ENCODE data around the gene PGK2. TPM values are rescaled to one million over a fixed set of nuclear protein-coding genes. Genes with fewer than 3 reads are reported as not detected.

The PGK2 gene
- total RNA-seq, 1 experiment from 2014 or later = not detected

GRCh38 chr6:49764571-49765236 lies 22.4 kb downstream of the PGK2 start:
- Histone ChIP-seq H3K9ac (ENCODE audit: extremely low read depth, insufficient read length, low read length) (no peak overlapping the region), H3K27ac (ENCODE audit: insufficient read length, low read depth, low read length) (no peak overlapping the region), H2BK120ac (ENCODE audit: low read depth, low read length, poor library complexity, severe bottlenecking) (no peak overlapping the region), H3T11ph (ENCODE audit: low read length) (no peak overlapping the region), H4K5ac (ENCODE audit: insufficient read length, low read depth, low read length) (no peak overlapping the region), H3K14ac (ENCODE audit: insufficient read depth, low read length) (no peak overlapping the region), H3K79me2 (ENCODE audit: insufficient read depth, low read length) (no peaks in the 10 kb centered on the region), H2BK12ac (ENCODE audit: insufficient read length, low read depth, low read length) (no peak overlapping the region), H3K9me3 (ENCODE audit: control insufficient read depth, low read depth, low read length) (no peaks in the 10 kb centered on the region), H3K18ac (ENCODE audit: insufficient read length, low read depth, low read length) (no peak overlapping the region), H3K79me1 (ENCODE audit: insufficient read depth, low read depth, low read length, poor library complexity, severe bottlenecking) (no peaks in the 10 kb centered on the region), H2BK5ac (ENCODE audit: insufficient read length, low read length) (no peak overlapping the region), H3K23me2 (ENCODE audit: insufficient read length, low read depth, low read length, poor library complexity, severe bottlenecking) (no peaks in the 10 kb centered on the region), H2BK20ac (ENCODE audit: low read depth, low read length, poor library complexity, severe bottlenecking) (no peak overlapping the region), H3K23ac (ENCODE audit: insufficient read length, low read depth, low read length) (no peak overlapping the region), H4K91ac (ENCODE audit: insufficient read length, low read depth, low read length) (no peak overlapping the region), H2AK5ac (ENCODE audit: insufficient read length, low read length) (no peak overlapping the region), H3K56ac (ENCODE audit: insufficient read length, low read depth, low read length) (no peak overlapping the region), H3K4me1 (ENCODE audit: insufficient read depth, low read length) (no peaks in the 10 kb centered on the region), H2AFZ (ENCODE audit: low read length) (no peak overlapping the region), H3K4ac (ENCODE audit: low read depth, low read length) (no peak overlapping the region), H4K20me1 (ENCODE audit: control insufficient read depth, insufficient read depth, insufficient read length) (no peaks in the 10 kb centered on the region), H4K8ac (replicated peaks; ENCODE audit: insufficient read length, low read depth, low read length) (no peak overlapping the region), H3K27me3 (ENCODE audit: insufficient read depth, low read length) (no peaks in the 10 kb centered on the region), H2BK15ac (ENCODE audit: low read depth, low read length) (no peak overlapping the region), H3K4me2 (ENCODE audit: insufficient read depth, insufficient read length, low read length) (no peak overlapping the region)
- no peak for TF ChIP-seq CTCF (conservative IDR thresholded peaks at IDR 0.05)
- H3K36me3 Mint-ChIP-seq (ENCODE audit: insufficient read depth in 1 of 3, low read depth in 3 of 3) = no peaks in the 10 kb centered on the region
- H3K4me1 Mint-ChIP-seq = no peaks in the 10 kb centered on the region
- no peak for DNase-seq
- no peak overlapping the region for H3K27ac Mint-ChIP-seq
- no peak overlapping the region for H3K4me3 Mint-ChIP-seq
- H3K9me3 Mint-ChIP-seq = no peaks in the 10 kb centered on the region
- no CpG with 5 or more reads among the region's 2 CpGs for WGBS (ENCODE audit: extremely low coverage, insufficient read length, low lambda C conversion rate)
- no peaks in the 10 kb centered on the region for H3K27me3 Mint-ChIP-seq (ENCODE audit: low read depth)
